OCI-LY3 (cell line): ENCODE results near the gene TSTD2.

Source experiments
- H2AFZ ChIP-seq: fragments of 200-600, 300-600 bp; shearing (Covaris generic); 2 replicates; pipeline ENCODE4 v1.6.0; 2014; ENCODE audit warnings: antibody characterized with exemption, low read depth, low read length
- H3K27ac ChIP-seq: fragments of 200-600, 300-600 bp; sonication (generic); 2 replicates; pipeline ENCODE4 v1.5.1; 2014; ENCODE audit warnings: mild to moderate bottlenecking, low read length, moderate library complexity, mixed read lengths
- H3K27me3 ChIP-seq: fragments of 200-600, 300-600 bp; sonication (generic); 2 replicates; pipeline ENCODE4 v1.6.1; 2014; ENCODE audit warnings: low read depth, low read length, mixed read lengths
- H3K36me3 ChIP-seq: fragments of 200-600, 300-600 bp; sonication (generic); replicated peaks from 2 replicates; pipeline ENCODE3; 2014; ENCODE audit warnings: low read depth, low read length, mixed read lengths
- H3K4me1 ChIP-seq: fragments of 300-600, 200-600 bp; sonication (generic); 2 replicates; pipeline ENCODE4 v1.6.1; 2014; ENCODE audit warnings: low read length, mixed read lengths
- H3K4me2 ChIP-seq: fragments of 200-600, 300-600 bp; sonication (generic); 2 replicates; pipeline ENCODE4 v1.6.1; 2014; ENCODE audit warnings: low read length, mixed read lengths
- H3K4me3 ChIP-seq: fragments of 300-600, 200-600 bp; sonication (generic); 2 replicates; pipeline ENCODE4 v1.5.1; 2014; ENCODE audit warnings: antibody characterized with exemption, mild to moderate bottlenecking, low read length, moderate library complexity
- H3K79me2 ChIP-seq: fragments of 300-600, 200-600 bp; shearing (Covaris generic); 2 replicates; pipeline ENCODE4 v1.6.1; 2014; ENCODE audit warnings: mild to moderate bottlenecking, low read length, mixed read lengths
- H3K9ac ChIP-seq: fragments of 300-600, 200-600 bp; shearing (Covaris generic); 2 replicates; pipeline ENCODE4 v1.6.0; 2014; ENCODE audit warnings: mild to moderate bottlenecking, low read length, moderate library complexity
- H3K9me3 ChIP-seq: fragments of 200-600, 300-600 bp; shearing (Covaris generic); 2 replicates; pipeline ENCODE4 v1.6.1; 2014; ENCODE audit warnings: low read length, mixed read lengths; ENCODE audit not compliant: insufficient read depth
- H4K20me1 ChIP-seq: fragments of 200-600, 300-600 bp; sonication (generic); 2 replicates; pipeline ENCODE4 v1.6.1; 2016; ENCODE audit warnings: low read length, mixed read lengths; ENCODE audit not compliant: insufficient read depth
- CTCF ChIP-seq: fragments of 200-600, 300-600 bp; sonication (generic); IDR thresholded peaks from 2 replicates; pipeline ENCODE4 v1.5.1; 2014; ENCODE audit warnings: antibody characterized with exemption, low read length, low read depth
- EZH2phosphoT487 ChIP-seq: fragments of 200-600 bp; shearing (Covaris generic); IDR thresholded peaks from 2 replicates; pipeline ENCODE4 v1.6.1; 2018; ENCODE audit warnings: antibody characterized with exemption, mixed run types, low read depth

Gene TSTD2

GRCh38 chr9:97666907-97667686 is 33.9 kb upstream of the TSTD2 start:
- no peak overlapping the region for H3K27ac ChIP-seq

DNA sequence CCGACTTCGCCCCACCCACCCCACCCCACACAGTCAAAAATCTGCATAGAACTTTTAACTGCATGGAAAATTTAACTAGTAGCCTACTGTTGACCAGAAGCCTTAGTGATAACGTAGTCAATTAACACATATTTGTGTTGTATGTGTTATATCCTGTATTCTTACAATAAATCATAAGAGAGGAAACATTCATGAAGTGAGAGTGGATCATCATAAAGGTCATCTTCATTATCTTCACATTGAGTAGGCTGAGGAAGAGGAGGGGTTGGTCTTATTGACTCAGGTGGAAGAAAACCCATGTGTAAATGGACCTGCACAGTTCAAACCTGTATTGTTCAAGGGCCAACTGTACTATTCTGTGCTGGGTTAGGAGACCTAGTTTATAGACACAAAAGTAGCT is 32.6 kb upstream of the TSTD2 start:
- no peaks in the 10 kb centered on the region for H3K27me3 ChIP-seq
- no peaks in the 10 kb centered on the region for H4K20me1 ChIP-seq
- no peaks in the 10 kb centered on the region for H3K9me3 ChIP-seq
- H3K4me3 ChIP-seq: no peak overlapping the region
- H3K79me2 ChIP-seq: no peaks in the 10 kb centered on the region
- TF ChIP-seq CTCF: no peak
- no peak overlapping the region for H2AFZ ChIP-seq
- no peak overlapping the region for H3K9ac ChIP-seq
- no peaks in the 10 kb centered on the region for H3K4me1 ChIP-seq
- no peak overlapping the region for H3K27ac ChIP-seq
- peaks cover 77% of the 10 kb centered on the region for H3K36me3 ChIP-seq
- no peak overlapping the region for H3K4me2 ChIP-seq

More at GRCh38 chr9:97666907-97667686, 33.9 kb upstream of the TSTD2 start:
- peaks cover 84% of the 10 kb centered on the region for H3K36me3 ChIP-seq
- no peak overlapping the region for H3K4me2 ChIP-seq
- H3K9ac ChIP-seq: no peak overlapping the region
- no peaks in the 10 kb centered on the region for H4K20me1 ChIP-seq
- no peak overlapping the region for H3K4me3 ChIP-seq
- TF ChIP-seq CTCF (no peak), EZH2phosphoT487 (no peak)
- H2AFZ ChIP-seq: no peak overlapping the region
- H3K4me1 ChIP-seq: no peaks in the 10 kb centered on the region
- H3K9me3 ChIP-seq: no peaks in the 10 kb centered on the region
- H3K79me2 ChIP-seq: no peaks in the 10 kb centered on the region
- H3K27me3 ChIP-seq: no peaks in the 10 kb centered on the region

GRCh38 chr9:97660847-97661246 is 27.7 kb upstream of the TSTD2 start:
- H3K27me3 ChIP-seq: no peaks in the 10 kb centered on the region
- H3K79me2 ChIP-seq: no peaks in the 10 kb centered on the region
- TF ChIP-seq CTCF (no peak), EZH2phosphoT487 (no peak)
- no peaks in the 10 kb centered on the region for H3K9me3 ChIP-seq
- no peaks in the 10 kb centered on the region for H4K20me1 ChIP-seq
- H3K9ac ChIP-seq: no peak overlapping the region
- H3K27ac ChIP-seq: no peak overlapping the region
- no peaks in the 10 kb centered on the region for H3K4me1 ChIP-seq
- peaks cover 73% of the 10 kb centered on the region for H3K36me3 ChIP-seq
- H3K4me2 ChIP-seq: no peak overlapping the region
- H3K4me3 ChIP-seq: no peak overlapping the region
- no peak overlapping the region for H2AFZ ChIP-seq

GRCh38 chr9:97660340-97660739 is 27.2 kb upstream of the TSTD2 start:
- Histone ChIP-seq H3K4me2 (no peak overlapping the region), H3K36me3 (peaks cover 76% of the 10 kb centered on the region), H3K9me3 (no peaks in the 10 kb centered on the region), H2AFZ (no peak overlapping the region), H3K4me1 (no peaks in the 10 kb centered on the region), H3K27me3 (no peaks in the 10 kb centered on the region), H3K9ac (no peak overlapping the region), H3K27ac (no peak overlapping the region), H3K79me2 (no peaks in the 10 kb centered on the region), H3K4me3 (no peak overlapping the region), H4K20me1 (no peaks in the 10 kb centered on the region)
- TF ChIP-seq CTCF (no peak), EZH2phosphoT487 (no peak)
